Peyer's patch (tissue), 4 donors: ENCODE data around the gene ZNFX1.

ENCODE experiments used
- POLR2A ChIP-seq, 2 donors: fragments of 450-650 bp; IDR thresholded peaks; one replicate each; pipeline ENCODE4 v1.5.1; 2017; ENCODE audit warnings: antibody characterized with exemption in 2 of 2, mild to moderate bottlenecking in 2 of 2, moderate library complexity in 2 of 2
- TF ChIP-seq, protein P1 (sequence below), 6 experiments: fragments of 450-650 bp in 4 of 6; fragments of 200-600 bp in 2 of 6; sonication (generic) in 1 of 6; IDR thresholded peaks; one replicate each; pipeline ENCODE4 v1.5.1; 2017 to 2019; ENCODE audit warnings: antibody characterized with exemption in 6 of 6, mild to moderate bottlenecking in 3 of 6, moderate library complexity in 1 of 6

DNA sequence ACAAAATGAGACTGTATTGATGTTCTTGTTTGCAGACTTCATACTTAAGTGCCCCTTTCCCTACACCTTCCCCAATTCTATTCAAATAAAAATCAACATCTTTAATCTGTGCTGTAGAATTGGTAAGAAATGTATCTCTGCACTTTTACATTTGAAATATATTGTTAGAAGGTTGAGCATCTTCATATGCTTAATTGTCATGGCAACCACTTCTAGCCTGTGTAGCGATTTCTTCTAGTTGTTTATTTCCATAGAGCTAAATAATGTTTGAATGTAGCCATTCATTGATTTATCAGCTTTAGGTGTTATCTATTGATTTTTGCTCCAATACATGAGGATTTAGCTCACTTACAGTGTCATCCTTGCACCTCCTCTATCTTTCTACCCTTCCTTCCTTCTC, 37.7 kb upstream of the ZNFX1 start:
- TF ChIP-seq, protein P1, sequence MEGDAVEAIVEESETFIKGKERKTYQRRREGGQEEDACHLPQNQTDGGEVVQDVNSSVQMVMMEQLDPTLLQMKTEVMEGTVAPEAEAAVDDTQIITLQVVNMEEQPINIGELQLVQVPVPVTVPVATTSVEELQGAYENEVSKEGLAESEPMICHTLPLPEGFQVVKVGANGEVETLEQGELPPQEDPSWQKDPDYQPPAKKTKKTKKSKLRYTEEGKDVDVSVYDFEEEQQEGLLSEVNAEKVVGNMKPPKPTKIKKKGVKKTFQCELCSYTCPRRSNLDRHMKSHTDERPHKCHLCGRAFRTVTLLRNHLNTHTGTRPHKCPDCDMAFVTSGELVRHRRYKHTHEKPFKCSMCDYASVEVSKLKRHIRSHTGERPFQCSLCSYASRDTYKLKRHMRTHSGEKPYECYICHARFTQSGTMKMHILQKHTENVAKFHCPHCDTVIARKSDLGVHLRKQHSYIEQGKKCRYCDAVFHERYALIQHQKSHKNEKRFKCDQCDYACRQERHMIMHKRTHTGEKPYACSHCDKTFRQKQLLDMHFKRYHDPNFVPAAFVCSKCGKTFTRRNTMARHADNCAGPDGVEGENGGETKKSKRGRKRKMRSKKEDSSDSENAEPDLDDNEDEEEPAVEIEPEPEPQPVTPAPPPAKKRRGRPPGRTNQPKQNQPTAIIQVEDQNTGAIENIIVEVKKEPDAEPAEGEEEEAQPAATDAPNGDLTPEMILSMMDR (IDR thresholded peaks at IDR 0.05), result no peak
- no peak for TF ChIP-seq POLR2A (IDR thresholded peaks at IDR 0.05)
